KMS-11 (cell line): Measurements from ENCODE around the gene GIGYF2.
"Not testable (repeated sequence)": the region's sequence is repeated elsewhere in the genome, so short reads cannot be mapped to it uniquely, and the experiment has no call there.

ENCODE experiments used
- H2AFZ ChIP-seq: fragments of 200-600 bp; sonication (generic); 2 replicates; pipeline ENCODE4 v1.6.1; 2016; ENCODE audit warnings: antibody characterized with exemption, mixed run types, low read depth
- H3K27ac ChIP-seq: fragments of 200-600 bp; sonication (generic); 2 replicates; pipeline ENCODE4 v1.6.1; 2016; ENCODE audit warnings: mild to moderate bottlenecking, mixed run types
- H3K27me3 ChIP-seq: fragments of 200-600 bp; sonication (generic); 2 replicates; pipeline ENCODE4 v1.6.1; 2017; ENCODE audit warnings: mild to moderate bottlenecking, low read depth, mixed run types, moderate library complexity; ENCODE audit not compliant: insufficient read depth
- H3K36me3 ChIP-seq: fragments of 200-600 bp; sonication (generic); 2 replicates; pipeline ENCODE4 v1.6.1; 2017; ENCODE audit warnings: mild to moderate bottlenecking, mixed run types; ENCODE audit not compliant: insufficient read depth
- H3K4me1 ChIP-seq: fragments of 200-600 bp; sonication (generic); 2 replicates; pipeline ENCODE4 v1.6.1; 2016; ENCODE audit warnings: mild to moderate bottlenecking, low read depth, mixed run types; ENCODE audit not compliant: poor library complexity, severe bottlenecking
- H3K4me2 ChIP-seq: fragments of 200-600 bp; sonication (generic); 2 replicates; pipeline ENCODE4 v1.7.0; 2016; ENCODE audit warnings: mild to moderate bottlenecking, mixed run types
- H3K4me3 ChIP-seq: fragments of 200-600 bp; sonication (generic); IDR thresholded peaks from 2 replicates; pipeline ENCODE4 v1.6.1; 2017; ENCODE audit warnings: low read depth, low read length, mixed read lengths; ENCODE audit not compliant: insufficient read depth
- H3K79me2 ChIP-seq: fragments of 200-600 bp; sonication (generic); 2 replicates; pipeline ENCODE4 v1.6.1; 2016; ENCODE audit warnings: low read depth, mixed run types; ENCODE audit not compliant: insufficient read depth
- H3K9ac ChIP-seq: fragments of 200-600 bp; sonication (generic); 2 replicates; pipeline ENCODE4 v1.6.1; 2016; ENCODE audit warnings: mild to moderate bottlenecking, mixed run types
- H4K20me1 ChIP-seq: fragments of 200-600 bp; sonication (generic); 2 replicates; pipeline ENCODE4 v1.6.1; 2016; ENCODE audit warnings: mild to moderate bottlenecking, mixed run types; ENCODE audit not compliant: insufficient read depth
- TF ChIP-seq, protein P1 (sequence below): fragments of 200-600 bp; sonication (generic); conservative IDR thresholded peaks from 2 replicates; pipeline ENCODE4 v1.6.1; 2017; ENCODE audit warnings: low read depth, mild to moderate bottlenecking, antibody characterized with exemption, low read length, moderate library complexity, mixed read lengths

GIGYF2 gene

DNA sequence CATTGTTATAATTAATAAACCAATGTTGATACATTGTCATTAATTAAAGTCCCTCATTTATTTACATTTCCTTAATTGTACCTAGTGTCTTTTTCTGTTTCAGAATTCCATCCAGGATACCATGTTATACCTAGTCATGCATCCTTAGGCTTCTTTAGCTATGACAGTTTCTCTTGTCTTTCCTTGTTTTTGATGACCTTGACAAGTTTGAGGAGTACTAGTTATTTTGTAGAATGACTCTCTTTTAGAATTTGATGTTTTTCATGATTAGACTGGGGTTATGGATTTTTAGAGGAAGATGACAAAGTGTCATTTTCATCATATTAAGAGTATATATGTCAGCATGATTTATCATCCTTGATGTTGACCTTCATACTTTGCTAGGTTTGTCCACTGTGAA lies 16.4 kb downstream of the GIGYF2 start:
- H3K9ac ChIP-seq = no peak overlapping the region
- no peaks in the 10 kb centered on the region for H3K4me1 ChIP-seq
- peaks cover 83% of the 10 kb centered on the region for H3K79me2 ChIP-seq
- H3K27ac ChIP-seq = no peak overlapping the region
- TF ChIP-seq, protein P1, sequence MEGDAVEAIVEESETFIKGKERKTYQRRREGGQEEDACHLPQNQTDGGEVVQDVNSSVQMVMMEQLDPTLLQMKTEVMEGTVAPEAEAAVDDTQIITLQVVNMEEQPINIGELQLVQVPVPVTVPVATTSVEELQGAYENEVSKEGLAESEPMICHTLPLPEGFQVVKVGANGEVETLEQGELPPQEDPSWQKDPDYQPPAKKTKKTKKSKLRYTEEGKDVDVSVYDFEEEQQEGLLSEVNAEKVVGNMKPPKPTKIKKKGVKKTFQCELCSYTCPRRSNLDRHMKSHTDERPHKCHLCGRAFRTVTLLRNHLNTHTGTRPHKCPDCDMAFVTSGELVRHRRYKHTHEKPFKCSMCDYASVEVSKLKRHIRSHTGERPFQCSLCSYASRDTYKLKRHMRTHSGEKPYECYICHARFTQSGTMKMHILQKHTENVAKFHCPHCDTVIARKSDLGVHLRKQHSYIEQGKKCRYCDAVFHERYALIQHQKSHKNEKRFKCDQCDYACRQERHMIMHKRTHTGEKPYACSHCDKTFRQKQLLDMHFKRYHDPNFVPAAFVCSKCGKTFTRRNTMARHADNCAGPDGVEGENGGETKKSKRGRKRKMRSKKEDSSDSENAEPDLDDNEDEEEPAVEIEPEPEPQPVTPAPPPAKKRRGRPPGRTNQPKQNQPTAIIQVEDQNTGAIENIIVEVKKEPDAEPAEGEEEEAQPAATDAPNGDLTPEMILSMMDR = no peak
- H4K20me1 ChIP-seq = 0 out of 2 replicates have a peak, but pooled peaks cover 3% of the 10 kb centered on the region
- no peak overlapping the region for H2AFZ ChIP-seq
- H3K27me3 ChIP-seq = no peaks in the 10 kb centered on the region
- H3K4me3 ChIP-seq = no peak overlapping the region
- no peak overlapping the region for H3K4me2 ChIP-seq
- no peaks in the 10 kb centered on the region for H3K36me3 ChIP-seq

DNA sequence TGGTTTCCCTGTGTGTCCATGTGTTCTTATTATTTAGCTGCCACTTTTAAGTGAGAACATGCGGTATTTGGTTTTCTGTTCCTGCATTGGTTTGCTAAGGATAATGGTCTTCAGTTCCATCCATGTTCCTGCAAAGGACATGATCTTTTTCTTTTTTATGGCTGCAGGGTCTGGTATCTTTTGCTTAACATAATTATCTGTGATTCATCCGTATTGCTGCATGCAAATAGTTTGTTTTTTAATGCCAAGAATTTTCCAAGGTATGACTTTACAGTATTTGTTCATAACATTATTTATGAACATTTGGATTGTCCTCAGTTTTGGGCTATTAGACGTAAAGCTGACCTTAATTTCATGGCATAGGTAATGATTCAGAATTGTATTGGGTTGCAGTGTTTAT lies 17.8 kb downstream of the GIGYF2 start:
- H3K9ac ChIP-seq = no peak overlapping the region
- H4K20me1 ChIP-seq = 0 out of 2 replicates have a peak, but pooled peaks cover 7% of the 10 kb centered on the region
- H3K4me2 ChIP-seq = no peak overlapping the region
- no peak overlapping the region for H3K27ac ChIP-seq
- no peaks in the 10 kb centered on the region for H3K27me3 ChIP-seq
- H3K36me3 ChIP-seq = no peaks in the 10 kb centered on the region
- peaks cover 83% of the 10 kb centered on the region for H3K79me2 ChIP-seq
- H3K4me1 ChIP-seq = no peaks in the 10 kb centered on the region
- TF ChIP-seq, protein P1 = no peak
- H2AFZ ChIP-seq = no peak overlapping the region
- H3K4me3 ChIP-seq = no peak overlapping the region

DNA sequence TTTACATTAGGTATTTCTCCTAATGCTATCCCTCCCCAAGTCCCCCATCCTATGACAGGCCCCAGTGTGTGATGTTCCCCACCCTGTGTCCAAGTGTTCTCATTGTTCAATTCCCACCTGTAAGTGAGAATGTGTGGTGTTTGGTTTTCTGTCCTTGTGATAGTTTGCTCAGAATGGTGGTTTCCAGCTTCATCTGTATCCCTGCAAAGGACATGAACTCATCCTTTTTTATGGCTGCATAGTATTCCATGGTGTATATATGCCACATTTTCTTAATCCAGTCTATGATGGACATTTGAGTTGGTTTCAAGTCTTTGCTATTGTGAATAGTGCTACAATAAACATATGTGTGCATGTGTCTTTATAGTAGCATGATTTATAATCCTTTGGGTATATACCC lies 22.9 kb downstream of the GIGYF2 start:
- not testable (repeated sequence) for H3K9ac ChIP-seq, H2AFZ ChIP-seq, H3K27ac ChIP-seq, H3K4me2 ChIP-seq, H3K36me3 ChIP-seq, H4K20me1 ChIP-seq, H3K27me3 ChIP-seq, H3K4me3 ChIP-seq, H3K4me1 ChIP-seq
- peaks cover 62% of the 10 kb centered on the region for H3K79me2 ChIP-seq

DNA sequence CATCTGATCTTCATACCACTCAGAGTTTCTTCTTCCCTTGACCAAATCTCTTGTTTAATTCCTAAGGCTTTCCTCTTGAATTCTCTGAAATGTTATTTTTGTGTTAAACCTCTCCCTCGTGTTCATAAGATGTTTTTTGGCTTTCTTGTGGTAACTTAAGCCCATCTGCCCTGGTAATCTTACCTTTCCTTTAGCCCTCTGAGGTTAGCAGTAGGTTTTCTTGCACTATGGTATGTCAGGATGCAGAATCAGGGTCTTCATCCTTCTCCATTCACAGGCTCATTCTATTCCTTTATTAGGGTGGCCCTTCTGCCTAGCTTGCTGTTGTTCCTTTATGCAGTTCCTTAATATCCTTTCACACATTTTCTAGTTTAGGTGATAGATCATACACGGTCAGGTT lies 24.1 kb downstream of the GIGYF2 start:
- no peak overlapping the region for H3K27ac ChIP-seq
- TF ChIP-seq, protein P1 = no peak
- no peaks in the 10 kb centered on the region for H3K27me3 ChIP-seq
- H3K4me3 ChIP-seq = no peak overlapping the region
- H3K79me2 ChIP-seq = peaks cover 55% of the 10 kb centered on the region
- H4K20me1 ChIP-seq = 0 out of 2 replicates have a peak, but pooled peaks cover 7% of the 10 kb centered on the region
- no peaks in the 10 kb centered on the region for H3K4me1 ChIP-seq
- no peak overlapping the region for H3K4me2 ChIP-seq
- H3K9ac ChIP-seq = no peak overlapping the region
- no peak overlapping the region for H2AFZ ChIP-seq
- H3K36me3 ChIP-seq = peaks cover 5% of the 10 kb centered on the region; the same call in 1 of the 2 replicates

DNA sequence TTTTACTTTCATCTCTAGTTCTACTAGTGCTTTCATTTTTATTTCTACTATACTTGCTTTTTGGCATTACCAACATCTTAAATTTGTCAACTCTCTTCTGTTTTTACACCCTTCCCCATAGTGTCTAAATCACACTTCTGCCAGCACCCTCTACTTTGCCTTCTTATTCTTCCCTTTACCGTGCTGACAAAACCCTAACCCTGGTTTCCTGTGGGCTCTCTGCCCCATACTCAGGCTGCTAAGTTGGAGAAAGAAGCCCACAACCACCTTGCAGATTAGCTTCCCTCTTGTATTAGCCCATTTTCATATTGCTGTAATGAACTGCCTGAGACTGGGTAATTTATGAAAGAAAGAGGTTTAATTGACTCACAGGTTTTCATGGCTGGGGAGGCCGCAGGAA lies 24.8 kb downstream of the GIGYF2 start:
- Histone ChIP-seq H3K4me1 (no peaks in the 10 kb centered on the region), H3K79me2 (peaks cover 48% of the 10 kb centered on the region)

More for the DNA sequence above, 24.8 kb downstream of the GIGYF2 start:
- Histone ChIP-seq H3K9ac (no peak overlapping the region), H3K4me3 (no peak overlapping the region), H3K27ac (no peak overlapping the region), H3K27me3 (no peaks in the 10 kb centered on the region), H4K20me1 (0 out of 2 replicates have a peak, but pooled peaks cover 7% of the 10 kb centered on the region), H3K4me2 (no peak overlapping the region), H2AFZ (no peak overlapping the region), H3K36me3 (peaks cover 5% of the 10 kb centered on the region; the same call in 1 of the 2 replicates)
- TF ChIP-seq, protein P1 = no peak
